Activated T-helper 2 cell treated with anti-CD3 and anti-CD28 coated beads, Interferon-gamma antibody, Interleukin-2, Interleukin-4, amounts not matched to agents 10 μg/mL and 5 μg/mL and 100 μg/mL, durations not matched to agents 14 hours and 24 hours and 36 hours (primary cell): ENCODE data around the gene ESYT1. TPM values are rescaled to one million over a fixed set of nuclear protein-coding genes. Genes with fewer than 3 reads are reported as not detected.

Experiments
- DNase-seq: peaks from one replicate; pipeline ENCODE4 v3.0.0; 2021; ENCODE audit warnings: low spot score
- H3K27ac Mint-ChIP-seq: one replicate; pipeline ENCODE4 v1.8.0; 2021; ENCODE audit warnings: mixed read lengths
- H3K27me3 Mint-ChIP-seq: one replicate; pipeline ENCODE4 v1.8.0; 2021; ENCODE audit warnings: low read depth, mixed read lengths
- H3K36me3 Mint-ChIP-seq: one replicate; pipeline ENCODE4 v1.8.0; 2021; ENCODE audit warnings: low read depth, mixed read lengths
- H3K4me1 Mint-ChIP-seq: one replicate; pipeline ENCODE4 v1.8.0; 2021; ENCODE audit warnings: low read depth, mixed read lengths
- H3K4me3 Mint-ChIP-seq: one replicate; pipeline ENCODE4 v1.8.0; 2021; ENCODE audit warnings: low read depth, mild to moderate bottlenecking, moderate library complexity, mixed read lengths
- H3K9me3 Mint-ChIP-seq: one replicate; pipeline ENCODE4 v1.8.0; 2021; ENCODE audit warnings: mixed read lengths
- intact Hi-C: fragments of 100-400 bp; cut with micrococcal nuclease; formaldehyde crosslinking; loops from one replicate; pipeline ENCODE4 v1.15.1; 2023
- total RNA-seq: library from RNA; stranded (reverse); gene quantifications from 2 replicates; pipeline ENCODE4 v1.2.3, GENCODE V29; 2022

Gene ESYT1, protein sequence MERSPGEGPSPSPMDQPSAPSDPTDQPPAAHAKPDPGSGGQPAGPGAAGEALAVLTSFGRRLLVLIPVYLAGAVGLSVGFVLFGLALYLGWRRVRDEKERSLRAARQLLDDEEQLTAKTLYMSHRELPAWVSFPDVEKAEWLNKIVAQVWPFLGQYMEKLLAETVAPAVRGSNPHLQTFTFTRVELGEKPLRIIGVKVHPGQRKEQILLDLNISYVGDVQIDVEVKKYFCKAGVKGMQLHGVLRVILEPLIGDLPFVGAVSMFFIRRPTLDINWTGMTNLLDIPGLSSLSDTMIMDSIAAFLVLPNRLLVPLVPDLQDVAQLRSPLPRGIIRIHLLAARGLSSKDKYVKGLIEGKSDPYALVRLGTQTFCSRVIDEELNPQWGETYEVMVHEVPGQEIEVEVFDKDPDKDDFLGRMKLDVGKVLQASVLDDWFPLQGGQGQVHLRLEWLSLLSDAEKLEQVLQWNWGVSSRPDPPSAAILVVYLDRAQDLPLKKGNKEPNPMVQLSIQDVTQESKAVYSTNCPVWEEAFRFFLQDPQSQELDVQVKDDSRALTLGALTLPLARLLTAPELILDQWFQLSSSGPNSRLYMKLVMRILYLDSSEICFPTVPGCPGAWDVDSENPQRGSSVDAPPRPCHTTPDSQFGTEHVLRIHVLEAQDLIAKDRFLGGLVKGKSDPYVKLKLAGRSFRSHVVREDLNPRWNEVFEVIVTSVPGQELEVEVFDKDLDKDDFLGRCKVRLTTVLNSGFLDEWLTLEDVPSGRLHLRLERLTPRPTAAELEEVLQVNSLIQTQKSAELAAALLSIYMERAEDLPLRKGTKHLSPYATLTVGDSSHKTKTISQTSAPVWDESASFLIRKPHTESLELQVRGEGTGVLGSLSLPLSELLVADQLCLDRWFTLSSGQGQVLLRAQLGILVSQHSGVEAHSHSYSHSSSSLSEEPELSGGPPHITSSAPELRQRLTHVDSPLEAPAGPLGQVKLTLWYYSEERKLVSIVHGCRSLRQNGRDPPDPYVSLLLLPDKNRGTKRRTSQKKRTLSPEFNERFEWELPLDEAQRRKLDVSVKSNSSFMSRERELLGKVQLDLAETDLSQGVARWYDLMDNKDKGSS
- 154 TPM in 2 replicates for total RNA-seq

DNA sequence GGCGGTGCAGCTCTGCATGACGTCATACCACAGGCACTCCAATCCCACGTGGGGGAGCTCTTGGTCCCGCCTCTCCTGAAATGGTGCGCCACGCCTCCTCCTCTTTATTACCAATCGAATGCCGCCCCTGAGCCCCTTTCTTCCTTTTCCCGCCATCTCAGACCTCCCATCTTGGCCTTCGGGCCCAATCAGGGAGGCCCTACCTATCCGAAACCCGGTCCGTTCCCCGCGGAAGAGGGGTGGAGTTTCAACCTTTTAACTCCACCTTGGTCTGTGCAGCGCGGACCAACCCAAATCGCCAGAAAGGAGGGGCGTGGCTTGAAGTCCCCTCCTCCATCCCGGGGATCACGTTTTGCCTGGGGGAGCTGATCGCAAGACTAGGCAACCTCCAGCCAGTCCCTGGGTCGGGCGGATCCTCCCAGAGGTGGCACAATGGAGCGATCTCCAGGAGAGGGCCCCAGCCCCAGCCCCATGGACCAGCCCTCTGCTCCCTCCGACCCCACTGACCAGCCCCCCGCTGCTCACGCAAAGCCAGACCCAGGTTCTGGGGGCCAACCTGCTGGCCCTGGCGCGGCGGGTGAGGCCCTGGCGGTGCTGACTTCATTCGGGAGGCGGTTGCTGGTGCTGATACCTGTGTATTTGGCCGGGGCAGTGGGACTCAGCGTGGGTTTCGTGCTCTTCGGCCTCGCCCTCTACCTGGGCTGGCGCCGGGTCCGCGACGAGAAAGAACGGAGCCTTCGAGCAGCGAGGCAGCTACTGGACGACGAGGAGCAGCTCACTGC is at the start of gene ESYT1:
Gene ESYT1 (plus strand): TSS at position 380 of the 782 bp plus-strand sequence. CDS start 53 bp downstream, at position 433.
- Mint-ChIP-seq H3K4me3 (peak within 1 kb of the TSS; percentile 98), H3K9me3 (no peaks in the 10 kb centered on the region), H3K27me3 (no peaks in the 10 kb centered on the region), H3K4me1 (peaks cover 52% of the 10 kb centered on the region), H3K36me3 (peaks cover 42% of the 10 kb centered on the region), H3K27ac (peak within 1 kb of the TSS; percentile 91)
- intact Hi-C loops: loop anchor here (1.0 to 5.0 kb wide), 3 partner anchors 24 to 509 kb away; partner anchors contain the start of genes PA2G4 and SMARCC2
- peak; percentile 99 for DNase-seq

DNA sequence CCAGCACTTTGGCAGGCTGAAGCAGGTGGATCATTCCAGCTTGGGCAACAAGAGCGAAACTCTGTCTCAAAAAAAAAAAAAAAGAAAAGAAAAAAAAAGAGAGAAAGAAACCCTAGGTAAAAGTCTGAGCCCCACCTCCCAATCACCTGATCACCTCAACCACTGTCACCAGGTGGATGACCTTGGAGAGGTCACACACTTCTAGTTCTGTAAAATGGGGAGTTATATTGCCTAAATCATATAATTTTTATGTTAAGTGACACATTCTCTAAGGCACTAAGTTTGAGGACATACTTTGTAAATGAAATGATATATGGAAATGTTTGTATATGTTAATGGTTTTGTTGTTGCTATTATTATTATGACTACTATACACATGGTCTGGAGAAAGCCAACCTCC is 49.6 kb upstream of the ESYT1 start:
- DNase-seq: no peak
- Mint-ChIP-seq H3K36me3 (no peaks in the 10 kb centered on the region), H3K27ac (no peak overlapping the region), H3K27me3 (peaks cover 25% of the 10 kb centered on the region), H3K9me3 (no peaks in the 10 kb centered on the region), H3K4me1 (peaks cover 2% of the 10 kb centered on the region), H3K4me3 (peak overlapping the region; percentile 68)
- intact Hi-C loops: loop anchor here (2.0 kb wide), 1 partner anchor 32 kb away; no protein-coding TSS in a partner anchor

DNA sequence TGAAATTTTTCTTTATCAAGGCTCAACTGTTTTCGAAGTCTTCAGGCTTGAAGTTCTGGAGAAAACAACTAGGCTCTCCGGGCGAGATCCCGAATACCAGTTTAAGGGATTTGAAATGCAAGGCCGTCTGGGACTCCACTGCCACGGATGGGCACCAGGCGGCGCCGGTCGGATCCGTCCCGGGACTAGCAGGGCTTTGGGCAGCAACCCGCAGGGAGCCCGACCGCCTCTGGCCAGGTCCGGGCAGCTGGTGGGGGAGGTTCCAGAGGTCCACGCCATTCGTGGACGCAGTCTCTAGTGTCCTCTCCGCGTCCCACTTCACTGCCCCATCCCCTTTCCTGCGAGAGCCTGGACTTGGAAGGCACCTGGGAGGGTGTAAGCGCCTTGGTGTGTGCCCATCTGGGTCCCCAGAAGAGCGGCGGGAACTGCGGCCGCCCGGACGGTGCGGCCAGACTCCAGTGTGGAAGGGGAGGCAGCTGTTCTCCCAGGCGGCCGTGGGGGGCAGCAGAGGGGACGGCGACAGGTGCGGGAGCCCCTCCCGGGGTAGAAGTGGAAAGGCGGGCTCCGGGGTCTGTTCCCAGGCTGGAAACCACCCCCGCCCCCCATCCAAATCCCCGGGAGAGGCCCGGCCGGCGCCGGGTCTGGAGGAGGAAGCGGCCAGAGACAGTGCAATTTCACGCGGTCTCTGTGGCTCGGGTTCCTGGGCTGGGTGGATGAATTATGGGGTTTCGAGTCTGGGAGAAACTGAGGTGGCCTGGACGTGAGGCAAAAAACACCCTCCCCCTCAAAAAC is 48.9 kb upstream of the ESYT1 start:
- Mint-ChIP-seq H3K9me3 (no peaks in the 10 kb centered on the region), H3K36me3 (no peaks in the 10 kb centered on the region), H3K4me3 (peak overlapping the region; percentile 68), H3K27me3 (peaks cover 31% of the 10 kb centered on the region), H3K4me1 (peaks cover 2% of the 10 kb centered on the region), H3K27ac (no peak overlapping the region)
- peak; percentile 37 for DNase-seq
- intact Hi-C loops: loop anchor here (1.0 to 2.0 kb wide), 2 partner anchors 25 to 32 kb away; partner anchors contain the start of gene PA2G4

DNA sequence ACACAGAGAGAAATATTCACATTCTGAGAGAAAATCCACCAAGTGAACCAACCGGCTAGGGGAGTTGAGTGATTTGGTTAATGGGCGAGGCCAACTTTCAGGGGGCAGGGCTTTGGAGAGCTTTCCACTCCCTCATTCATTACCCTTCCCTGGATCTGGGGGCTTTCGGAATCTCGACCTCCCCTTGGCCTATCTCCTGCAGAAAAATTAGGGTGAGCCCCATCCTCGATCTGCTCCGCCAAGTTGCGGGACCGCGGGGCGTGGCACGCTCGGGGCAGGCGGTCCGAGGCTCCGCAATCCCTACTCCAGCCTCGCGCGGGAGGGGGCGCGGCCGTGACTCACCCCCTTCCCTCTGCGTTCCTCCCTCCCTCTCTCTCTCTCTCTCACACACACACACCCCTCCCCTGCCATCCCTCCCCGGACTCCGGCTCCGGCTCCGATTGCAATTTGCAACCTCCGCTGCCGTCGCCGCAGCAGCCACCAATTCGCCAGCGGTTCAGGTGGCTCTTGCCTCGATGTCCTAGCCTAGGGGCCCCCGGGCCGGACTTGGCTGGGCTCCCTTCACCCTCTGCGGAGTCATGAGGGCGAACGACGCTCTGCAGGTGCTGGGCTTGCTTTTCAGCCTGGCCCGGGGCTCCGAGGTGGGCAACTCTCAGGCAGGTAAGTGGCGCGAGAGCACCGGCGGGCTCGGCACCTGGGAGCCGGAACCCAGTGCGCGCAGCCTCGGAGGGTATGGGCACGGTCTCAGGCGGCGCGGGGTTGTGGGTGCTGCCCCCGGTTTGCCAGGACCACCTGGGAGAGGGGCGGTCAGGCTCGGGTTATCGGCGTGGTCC is 48.1 kb upstream of the ESYT1 start, which contains the start of gene ERBB3:
Gene ERBB3 (plus strand): TSS at position 443 of the 833 bp plus-strand sequence. CDS start 136 bp downstream, at position 579.
- intact Hi-C loops: loop anchor here (1.0 to 2.0 kb wide), 2 partner anchors 24 to 33 kb away; partner anchors contain the start of gene PA2G4
- H3K27me3 Mint-ChIP-seq: peaks cover 32% of the 10 kb centered on the region

DNA sequence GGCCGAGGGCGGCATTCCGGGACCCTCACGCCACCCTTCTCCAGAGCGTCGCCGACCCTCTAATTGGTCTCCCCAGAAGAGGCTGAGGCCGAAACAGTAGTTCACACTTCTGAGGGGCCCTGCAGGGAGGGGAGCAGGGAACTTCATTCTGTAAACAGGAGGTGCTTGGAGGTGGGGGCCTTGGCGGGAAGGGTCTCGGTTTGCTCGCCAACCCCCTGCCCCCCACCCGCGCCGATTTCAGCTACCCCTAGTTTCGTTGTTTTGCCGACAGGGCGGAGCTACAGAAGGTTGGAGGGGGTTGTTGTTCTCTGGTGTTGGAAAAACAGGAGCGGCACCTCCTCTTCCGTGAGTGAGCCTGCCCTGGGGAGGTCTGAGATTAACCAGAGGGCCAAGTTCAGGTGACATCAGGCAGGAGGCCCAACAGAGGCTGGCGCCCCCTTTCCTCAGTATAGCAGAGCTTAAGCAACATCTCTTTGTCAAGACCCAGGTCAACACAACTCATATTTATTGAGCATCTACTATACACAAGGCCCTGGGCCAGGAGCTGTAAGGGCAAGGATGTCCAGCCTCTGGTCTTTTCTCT is 47.4 kb upstream of the ESYT1 start:
- peaks cover 4% of the 10 kb centered on the region for H3K4me1 Mint-ChIP-seq
- H3K9me3 Mint-ChIP-seq: no peaks in the 10 kb centered on the region
- no peaks in the 10 kb centered on the region for H3K36me3 Mint-ChIP-seq
- intact Hi-C loops: no loop called here
- peak overlapping the region; percentile 68 for H3K4me3 Mint-ChIP-seq
- H3K27ac Mint-ChIP-seq: no peak overlapping the region
- peaks cover 34% of the 10 kb centered on the region for H3K27me3 Mint-ChIP-seq
- DNase-seq: no peak

More for the DNA sequence above, 48.1 kb upstream of the ESYT1 start, which contains the start of gene ERBB3:
- Mint-ChIP-seq H3K36me3 (no peaks in the 10 kb centered on the region), H3K9me3 (no peaks in the 10 kb centered on the region), H3K27ac (no peak within 1 kb of the TSS), H3K4me3 (peak within 1 kb of the TSS; percentile 68), H3K4me1 (peaks cover 2% of the 10 kb centered on the region)
- DNase-seq: peak; percentile 55

DNA sequence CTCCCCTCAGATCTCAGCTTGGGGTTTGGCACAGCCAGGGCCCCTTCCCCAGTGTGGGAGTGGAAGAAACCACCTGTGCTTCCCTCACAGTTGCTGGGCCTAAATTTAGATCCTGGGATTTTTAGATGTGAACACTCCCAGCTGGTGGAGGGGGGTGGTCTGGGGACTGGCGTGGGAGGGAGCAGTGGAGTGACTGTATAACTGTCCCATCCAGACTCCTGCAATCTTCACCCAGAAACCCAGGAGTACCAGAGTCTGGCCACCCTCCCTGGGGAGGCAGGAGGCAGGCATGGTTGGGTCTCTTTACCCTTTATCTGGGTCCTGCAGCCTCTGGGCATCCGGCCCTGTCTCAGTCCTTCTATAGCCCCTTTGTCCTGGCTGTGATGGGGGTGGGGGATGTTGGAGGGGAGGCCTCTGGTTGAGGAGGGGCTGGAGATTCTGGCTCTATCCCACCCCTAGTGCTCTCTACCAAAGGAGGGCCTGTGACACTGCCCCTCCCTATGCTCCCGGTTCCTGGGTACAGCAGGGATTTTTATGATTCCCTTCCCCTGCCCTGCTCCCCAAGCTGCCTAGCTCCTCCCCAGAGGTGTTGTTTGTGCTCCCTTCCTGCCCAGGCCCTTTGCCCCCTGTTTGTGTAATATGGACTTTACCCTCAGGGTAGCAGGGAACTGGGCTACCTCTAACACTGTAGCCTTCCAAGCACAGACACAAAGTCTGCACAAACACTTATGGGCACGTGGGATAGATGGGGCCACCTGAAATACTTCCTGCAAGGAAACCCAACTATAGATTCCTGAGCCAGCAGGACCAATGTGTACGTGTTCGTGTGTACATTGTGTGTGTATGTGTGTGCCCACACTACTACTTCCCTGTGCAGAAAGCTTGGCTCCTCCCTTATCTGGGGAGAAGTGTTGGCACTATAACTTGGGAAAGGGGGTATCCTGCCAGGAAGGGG is 46.4 kb upstream of the ESYT1 start:
- H3K4me1 Mint-ChIP-seq: peaks cover 4% of the 10 kb centered on the region
- peaks cover 34% of the 10 kb centered on the region for H3K27me3 Mint-ChIP-seq
- no peaks in the 10 kb centered on the region for H3K36me3 Mint-ChIP-seq
- H3K4me3 Mint-ChIP-seq: peak overlapping the region; percentile 68
- intact Hi-C loops: no loop called here
- H3K9me3 Mint-ChIP-seq: no peaks in the 10 kb centered on the region
- no peak for DNase-seq
- H3K27ac Mint-ChIP-seq: no peak overlapping the region

DNA sequence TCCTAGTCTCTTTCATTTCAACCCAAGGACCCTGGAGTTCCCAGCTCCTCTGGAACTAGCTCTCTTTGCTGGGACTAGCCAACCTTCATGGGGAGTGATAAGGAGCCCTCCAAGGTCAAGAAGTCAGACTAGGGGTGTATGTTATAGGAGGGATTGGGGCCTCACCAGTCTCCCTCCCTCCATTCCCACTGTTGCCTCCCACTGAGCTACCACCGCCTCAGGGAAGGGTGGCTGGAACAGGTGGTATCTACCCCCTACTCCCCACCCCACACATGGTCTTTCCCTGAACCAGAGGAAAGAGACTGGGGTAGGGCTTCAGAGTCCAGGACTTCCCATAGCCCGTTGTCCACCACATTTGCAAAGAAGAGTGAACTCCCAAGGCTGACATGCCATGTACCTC is 45.7 kb upstream of the ESYT1 start:
- intact Hi-C loops: no loop called here
- Mint-ChIP-seq H3K27me3 (peaks cover 34% of the 10 kb centered on the region), H3K4me1 (peaks cover 4% of the 10 kb centered on the region), H3K4me3 (no peak overlapping the region), H3K9me3 (no peaks in the 10 kb centered on the region), H3K36me3 (no peaks in the 10 kb centered on the region), H3K27ac (no peak overlapping the region)
- no peak for DNase-seq

DNA sequence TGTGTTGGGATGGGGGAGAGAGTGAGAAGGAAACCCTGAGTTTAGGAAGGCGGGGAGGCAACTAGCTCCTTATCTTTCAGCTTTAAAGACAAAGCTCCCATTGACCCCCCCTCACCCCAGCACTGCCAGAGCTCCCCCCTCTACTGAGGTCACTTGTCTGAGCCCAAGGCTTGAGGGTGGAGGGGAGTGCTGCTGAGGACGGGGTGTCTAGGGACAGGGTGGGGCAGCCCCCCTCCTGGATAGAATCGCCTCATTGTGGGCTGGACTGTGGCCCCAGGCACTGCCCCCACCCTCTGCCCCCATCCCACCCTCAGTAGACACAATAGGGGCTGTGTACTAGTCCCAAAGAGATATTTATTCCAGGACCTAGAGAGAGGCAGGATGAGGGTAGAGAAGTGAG is 45.1 kb upstream of the ESYT1 start:
- Mint-ChIP-seq H3K27me3 (peaks cover 34% of the 10 kb centered on the region), H3K9me3 (no peaks in the 10 kb centered on the region), H3K4me1 (peaks cover 4% of the 10 kb centered on the region), H3K4me3 (no peak overlapping the region), H3K27ac (no peak overlapping the region), H3K36me3 (no peaks in the 10 kb centered on the region)
- DNase-seq: no peak
- intact Hi-C loops: no loop called here

DNA sequence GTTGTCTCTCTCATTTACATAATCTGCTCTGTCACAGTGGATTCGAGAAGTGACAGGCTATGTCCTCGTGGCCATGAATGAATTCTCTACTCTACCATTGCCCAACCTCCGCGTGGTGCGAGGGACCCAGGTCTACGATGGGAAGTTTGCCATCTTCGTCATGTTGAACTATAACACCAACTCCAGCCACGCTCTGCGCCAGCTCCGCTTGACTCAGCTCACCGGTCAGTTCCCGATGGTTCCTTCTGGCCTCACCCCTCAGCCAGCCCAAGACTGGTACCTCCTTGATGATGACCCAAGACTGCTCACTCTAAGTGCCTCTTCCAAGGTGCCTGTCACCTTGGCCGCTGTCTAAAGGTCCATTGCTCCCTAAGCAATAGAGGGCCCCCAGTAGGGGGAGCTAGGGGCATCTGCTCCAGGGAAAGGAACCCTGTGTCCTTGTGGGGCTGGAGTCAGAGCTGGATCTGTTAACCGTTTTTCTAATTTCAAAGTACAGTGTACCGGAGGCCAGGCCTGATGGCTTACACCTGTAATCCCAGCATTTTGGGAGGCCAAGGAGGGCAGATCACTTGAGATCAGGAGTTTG is 43.0 kb upstream of the ESYT1 start:
- DNase-seq: no peak
- H3K4me1 Mint-ChIP-seq: peaks cover 1% of the 10 kb centered on the region
- peaks cover 28% of the 10 kb centered on the region for H3K27me3 Mint-ChIP-seq
- no peak overlapping the region for H3K27ac Mint-ChIP-seq
- H3K9me3 Mint-ChIP-seq: no peaks in the 10 kb centered on the region
- intact Hi-C loops: no loop called here
- no peak overlapping the region for H3K4me3 Mint-ChIP-seq
- no peaks in the 10 kb centered on the region for H3K36me3 Mint-ChIP-seq
